Urinary bladder (tissue), 4 donors: ENCODE measurements around the gene PRRC2C. TPM values are rescaled to one million over a fixed set of nuclear protein-coding genes. Genes with fewer than 3 reads are reported as not detected.
A peak's percentile ranks its signal among the peaks of the same experiment; 100 is the strongest.

ENCODE experiments used
- DNase-seq: peaks from one replicate; pipeline ENCODE4 v3.0.0-alpha.2; 2015; ENCODE audit errors: extremely low spot score
- H3K27ac ChIP-seq: one replicate; pipeline ENCODE4 v1.5.1; 2013; ENCODE audit warnings: low read depth, mild to moderate bottlenecking, moderate library complexity
- H3K36me3 ChIP-seq: one replicate; pipeline ENCODE4 v1.6.1; 2013; ENCODE audit warnings: mild to moderate bottlenecking, moderate library complexity; ENCODE audit not compliant: insufficient read depth
- H3K4me1 ChIP-seq: one replicate; pipeline ENCODE4 v1.6.1; 2013; ENCODE audit warnings: mild to moderate bottlenecking, moderate library complexity; ENCODE audit not compliant: insufficient read depth
- H3K4me3 ChIP-seq: one replicate; pipeline ENCODE4 v1.5.1; 2013; ENCODE audit warnings: low read depth, low read length
- WGBS: extraction: QIAGEN DNeasy Blood & Tissue Kit; methylation state at CpG from one replicate; pipeline ENCODE4 v1.1.7; 2013; 5-methylcytosine and 5-hydroxymethylcytosine counted together
- polyA plus RNA-seq: library from polyadenylated mRNA; stranded (reverse); fragments of 200-250 nt; gene quantifications from one replicate; pipeline ENCODE4 v1.2.3, GENCODE V29; 2013
- total RNA-seq: library from RNA; depleted of rRNA; stranded (reverse); fragments of >200 nt; gene quantifications from one replicate; pipeline ENCODE4 v1.2.3, GENCODE V29; 2014
- donor health status: healthy with polysubstance abuse.
- donor health status: healthy.

PRRC2C gene
- total and polyA plus RNA-seq, 2 donors = 36.5 to 69.9 TPM

DNA sequence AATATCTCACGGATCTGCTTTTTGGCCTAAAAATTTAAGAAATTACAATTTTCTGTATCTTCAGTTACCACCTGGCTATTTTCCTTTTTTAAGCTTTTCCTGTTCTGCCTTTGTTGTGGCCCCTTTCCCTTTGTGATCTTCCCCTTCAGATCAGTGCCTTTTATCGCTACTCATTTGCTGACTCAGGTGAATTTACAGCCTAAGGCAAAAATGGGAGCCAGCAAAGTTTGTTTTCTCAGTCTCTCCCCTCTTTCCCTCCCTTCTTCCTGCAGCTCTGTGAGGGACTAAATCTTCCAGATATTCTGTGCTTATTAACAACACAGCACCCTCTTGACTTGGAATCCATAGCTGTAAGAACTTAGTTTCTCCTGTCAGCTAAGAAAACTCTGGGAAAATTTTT lies 5.3 kb upstream of the PRRC2C start:
- no peak for DNase-seq
- no peak overlapping the region for H3K27ac ChIP-seq
- 65% methylated on average over 2 of the region's 2 CpGs for WGBS
- no peaks in the 10 kb centered on the region for H3K4me1 ChIP-seq
- no peak overlapping the region for H3K4me3 ChIP-seq
- no peaks in the 10 kb centered on the region for H3K36me3 ChIP-seq

DNA sequence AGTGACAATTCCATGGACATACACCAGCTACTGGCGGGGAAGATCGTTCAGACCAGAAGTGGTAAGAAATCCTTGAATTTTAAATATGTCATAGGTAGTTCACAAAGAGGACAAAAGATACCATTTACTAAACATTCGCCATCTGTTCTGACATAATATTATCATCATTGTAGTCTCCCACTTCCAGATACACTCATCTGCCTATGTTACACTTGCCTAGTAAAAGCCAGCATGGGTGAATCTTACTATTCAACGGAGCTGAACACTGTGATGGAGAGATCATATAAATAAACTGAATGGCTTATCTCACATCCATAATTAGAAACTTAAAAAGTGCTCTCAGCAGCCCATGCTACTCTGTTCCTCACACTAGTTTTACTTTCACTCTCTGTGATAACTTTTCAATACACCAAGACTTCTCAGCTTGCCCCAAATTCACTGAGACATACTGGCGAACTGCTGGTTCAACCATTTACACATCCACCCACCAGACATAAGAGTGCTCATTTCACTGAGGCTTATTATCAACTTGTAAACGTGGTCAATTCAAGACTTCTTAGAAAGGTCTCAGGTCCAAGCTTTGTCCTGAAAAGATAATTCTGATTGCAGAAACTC lies 463 bp upstream of the PRRC2C start:
- H3K27ac ChIP-seq = peak overlapping the region; percentile 67
- peak overlapping the region; percentile 81 for H3K4me3 ChIP-seq
- H3K36me3 ChIP-seq = no peaks in the 10 kb centered on the region
- 11% methylated on average over 6 of the region's 6 CpGs for WGBS
- DNase-seq = no peak
- peaks cover 4% of the 10 kb centered on the region for H3K4me1 ChIP-seq

DNA sequence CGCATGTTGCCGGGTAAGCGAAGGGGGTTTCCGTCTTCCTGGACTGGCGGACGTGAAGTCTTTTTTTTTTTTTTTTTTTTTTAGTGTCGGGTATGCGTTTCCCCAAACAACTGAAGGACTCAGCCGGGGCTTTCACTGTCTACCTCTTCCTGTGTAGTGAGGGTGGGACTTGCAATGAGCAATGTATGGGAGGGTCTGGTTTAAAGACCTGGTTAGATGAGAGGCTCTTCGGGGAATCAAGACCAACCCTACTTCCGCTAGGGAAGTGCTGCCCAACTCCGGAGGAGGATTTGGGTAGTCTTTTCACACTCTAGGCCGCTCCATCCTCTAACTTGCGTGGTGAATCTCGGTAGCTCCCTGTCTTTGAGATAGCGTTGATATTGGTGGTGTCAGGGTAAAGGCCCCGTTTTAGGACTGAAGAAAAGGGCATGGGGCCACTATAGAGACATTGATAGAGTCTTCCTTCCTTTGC lies 754 bp downstream of the PRRC2C start:
- H3K27ac ChIP-seq = peak overlapping the region; percentile 99
- H3K36me3 ChIP-seq = no peaks in the 10 kb centered on the region
- peaks cover 4% of the 10 kb centered on the region for H3K4me1 ChIP-seq
- peak; percentile 48 for DNase-seq
- peak overlapping the region; percentile 81 for H3K4me3 ChIP-seq
- WGBS = under 1% methylated on average over 17 of the region's 17 CpGs

DNA sequence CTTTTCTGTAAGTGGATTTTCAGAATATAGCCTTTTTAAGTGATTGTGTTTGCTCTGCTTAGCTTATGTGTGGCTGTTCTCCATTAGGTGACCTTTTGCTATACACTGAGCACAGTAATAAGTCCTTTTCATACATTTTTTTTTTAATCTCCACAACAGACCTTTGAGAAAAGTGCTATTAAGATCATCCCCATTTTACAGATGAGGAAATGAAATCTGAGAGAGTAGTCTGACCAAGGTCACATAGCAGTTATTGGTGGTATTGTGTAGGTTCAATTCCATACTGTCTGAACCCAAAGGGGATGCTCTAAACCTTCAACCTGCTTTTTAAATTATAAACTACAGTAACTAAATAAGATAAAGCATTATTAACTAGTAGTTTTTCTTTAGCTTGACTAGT lies 1.7 kb downstream of the PRRC2C start:
- H3K4me1 ChIP-seq = peaks cover 4% of the 10 kb centered on the region
- peak overlapping the region; percentile 81 for H3K4me3 ChIP-seq
- no peak for DNase-seq
- H3K27ac ChIP-seq = no peak overlapping the region
- no peaks in the 10 kb centered on the region for H3K36me3 ChIP-seq

DNA sequence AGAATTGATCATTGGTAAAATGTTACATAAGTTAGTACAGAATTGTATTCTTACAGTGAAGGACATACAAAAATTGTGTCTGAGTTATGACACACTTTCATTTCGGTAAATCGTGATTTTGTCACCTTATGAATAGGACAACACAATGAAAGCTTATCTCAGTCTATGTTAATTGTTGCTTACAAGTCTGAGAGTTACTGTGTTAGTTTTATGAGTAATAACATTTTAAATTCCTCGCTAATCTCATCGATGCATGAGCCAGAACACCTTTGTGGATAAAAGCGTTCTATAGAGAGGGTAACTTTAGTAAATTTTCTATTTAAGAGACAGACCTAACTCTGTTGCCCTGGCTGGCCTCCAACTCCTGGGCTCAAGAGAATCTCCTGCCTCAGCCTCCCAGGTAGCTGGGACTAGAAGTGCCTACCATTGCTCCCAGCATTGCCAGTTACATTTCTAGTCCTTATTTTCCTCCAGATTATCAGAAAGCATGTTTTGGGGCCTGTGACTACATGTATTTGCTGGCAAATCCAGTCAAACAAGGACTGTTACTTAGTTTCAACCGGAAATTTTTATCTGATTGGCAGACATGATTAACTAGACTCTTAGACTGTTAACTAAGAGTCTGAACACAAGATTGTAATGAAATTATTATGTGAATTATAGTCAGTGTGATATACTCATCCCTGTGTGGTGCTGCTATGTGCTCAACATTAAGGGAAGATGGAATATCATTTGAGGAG lies 3.0 kb downstream of the PRRC2C start:
- 68% methylated on average over 6 of the region's 6 CpGs for WGBS
- Histone ChIP-seq H3K4me1 (peaks cover 4% of the 10 kb centered on the region), H3K27ac (no peak overlapping the region), H3K36me3 (no peaks in the 10 kb centered on the region), H3K4me3 (peak overlapping the region; percentile 11)
- DNase-seq = no peak

DNA sequence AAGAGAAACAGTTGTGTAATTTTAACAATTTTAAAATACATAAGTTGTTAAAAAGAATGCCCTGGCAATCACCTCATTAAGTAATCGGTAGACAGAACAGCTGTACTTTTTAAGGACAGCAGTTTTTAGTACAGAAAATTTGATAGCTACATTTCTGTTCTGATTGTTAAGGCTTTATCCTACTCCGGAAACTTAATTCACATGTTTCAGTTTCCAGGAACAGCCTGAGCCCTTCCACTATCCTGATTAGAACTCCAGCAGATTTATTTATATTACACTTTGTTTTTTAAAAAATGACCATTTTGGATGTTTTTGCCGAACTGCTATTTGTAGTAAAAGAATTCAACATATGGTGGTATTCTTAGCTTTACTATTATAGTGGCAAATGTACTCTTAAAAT lies 8.7 kb downstream of the PRRC2C start:
- no peaks in the 10 kb centered on the region for H3K4me1 ChIP-seq

DNA sequence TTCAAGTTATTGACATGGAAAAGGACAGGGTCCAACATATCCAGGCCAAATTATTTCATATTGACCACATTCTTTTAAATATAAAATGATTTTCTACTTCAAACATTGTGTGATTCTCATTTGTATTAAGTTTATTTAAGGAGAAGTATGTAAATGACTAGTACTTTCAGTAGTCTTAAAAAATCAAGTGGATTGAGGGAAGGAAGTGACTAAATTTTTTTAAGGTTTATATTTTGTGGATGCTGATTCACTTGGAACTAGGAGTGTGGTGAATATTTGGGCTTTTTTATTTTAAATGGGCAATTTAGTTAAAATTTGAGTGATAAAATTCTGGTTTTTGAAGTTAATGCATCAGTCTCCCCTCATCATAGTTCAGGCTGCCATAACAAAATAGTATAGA lies 10.1 kb downstream of the PRRC2C start:
- H3K4me1 ChIP-seq = no peaks in the 10 kb centered on the region
- H3K27ac ChIP-seq = no peak overlapping the region
- H3K4me3 ChIP-seq = no peak overlapping the region
- H3K36me3 ChIP-seq = no peaks in the 10 kb centered on the region
- DNase-seq = no peak

More for the DNA sequence above, 8.7 kb downstream of the PRRC2C start:
- Histone ChIP-seq H3K27ac (no peak overlapping the region), H3K36me3 (no peaks in the 10 kb centered on the region), H3K4me3 (no peak overlapping the region)
- DNase-seq = no peak
- 34% methylated on average over 3 of the region's 3 CpGs for WGBS

DNA sequence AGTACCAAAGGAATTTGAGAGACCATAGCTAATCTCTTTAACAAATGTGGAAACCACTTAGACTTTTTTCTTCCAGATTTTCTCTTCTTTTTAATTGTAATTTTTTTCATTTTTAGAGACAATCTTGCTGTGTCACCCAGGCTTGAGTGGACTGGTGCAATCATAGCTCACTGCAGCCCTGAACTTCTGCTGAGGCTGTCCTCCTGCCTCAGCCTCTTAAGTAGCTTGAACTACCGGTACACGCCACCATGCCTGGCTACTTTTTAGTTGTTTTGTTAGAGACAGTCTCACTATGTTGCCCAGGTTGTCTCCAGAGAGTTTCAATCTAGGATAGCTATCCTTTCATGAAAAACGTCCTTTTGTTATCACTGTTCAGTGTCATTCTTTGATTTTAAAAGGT lies 15.0 kb downstream of the PRRC2C start:
- Histone ChIP-seq H3K36me3 (peaks cover 2% of the 10 kb centered on the region), H3K4me3 (no peak overlapping the region), H3K4me1 (peaks cover 2% of the 10 kb centered on the region), H3K27ac (no peak overlapping the region)
- WGBS = 83% methylated on average over 3 of the region's 3 CpGs
- no peak for DNase-seq

DNA sequence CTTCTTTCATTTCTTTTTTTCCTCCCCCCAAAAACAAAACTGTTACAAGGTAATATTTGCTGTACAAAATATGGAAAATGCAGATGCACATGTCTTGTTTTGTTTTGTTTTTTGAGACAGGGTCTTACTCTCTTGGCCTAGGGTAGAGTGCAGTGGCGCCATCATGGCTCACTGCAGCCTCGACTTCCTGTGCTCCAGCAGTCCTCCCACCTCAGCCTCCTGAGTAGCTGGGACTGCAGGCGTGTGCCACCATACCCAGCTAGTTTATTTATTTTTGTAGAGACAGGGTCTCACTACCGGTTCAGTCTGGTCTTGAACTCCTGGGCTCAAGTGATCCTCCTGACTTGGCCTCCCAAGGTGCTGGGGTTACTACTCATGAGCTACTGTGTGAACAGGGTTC lies 15.5 kb downstream of the PRRC2C start:
- DNase-seq = no peak
- peaks cover 2% of the 10 kb centered on the region for H3K4me1 ChIP-seq
- H3K4me3 ChIP-seq = no peak overlapping the region
- 97% methylated on average over 4 of the region's 4 CpGs for WGBS
- H3K27ac ChIP-seq = no peak overlapping the region
- H3K36me3 ChIP-seq = peaks cover 2% of the 10 kb centered on the region

DNA sequence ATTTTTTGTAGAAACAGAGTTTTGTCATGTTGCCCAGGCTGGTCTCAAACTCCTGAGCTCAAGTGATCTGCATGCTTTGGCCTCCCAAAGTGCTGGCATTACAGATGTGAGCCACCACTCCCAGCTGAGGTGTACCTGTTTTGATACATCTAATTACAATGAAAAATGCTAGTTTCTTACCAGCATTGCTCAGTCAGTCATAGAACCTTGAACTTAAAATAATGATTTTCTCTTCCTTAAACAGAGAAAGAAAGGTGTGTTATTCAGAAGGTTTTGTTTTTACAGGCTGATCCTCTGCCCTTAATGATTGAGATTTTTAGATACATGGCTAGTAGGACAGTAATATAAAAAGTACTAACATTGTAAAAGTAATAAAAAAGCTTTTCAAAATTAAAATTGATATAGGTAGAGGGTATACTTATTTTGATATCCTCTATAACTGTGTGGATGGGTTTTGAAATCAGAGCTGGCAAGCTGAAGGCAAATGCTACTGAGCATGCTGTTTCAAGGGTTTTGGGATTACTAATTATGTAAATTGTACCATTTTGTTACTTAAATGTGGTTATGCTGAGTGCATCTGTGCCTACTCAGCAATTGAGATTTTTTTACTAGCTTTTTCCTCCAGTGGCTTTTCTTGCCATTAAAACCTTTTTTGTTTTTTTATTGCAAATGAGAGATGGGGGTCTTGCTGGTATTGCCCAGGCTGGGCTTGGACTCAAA lies 16.1 kb downstream of the PRRC2C start:
- peaks cover 2% of the 10 kb centered on the region for H3K4me1 ChIP-seq
- DNase-seq = no peak
- peaks cover 2% of the 10 kb centered on the region for H3K36me3 ChIP-seq

DNA sequence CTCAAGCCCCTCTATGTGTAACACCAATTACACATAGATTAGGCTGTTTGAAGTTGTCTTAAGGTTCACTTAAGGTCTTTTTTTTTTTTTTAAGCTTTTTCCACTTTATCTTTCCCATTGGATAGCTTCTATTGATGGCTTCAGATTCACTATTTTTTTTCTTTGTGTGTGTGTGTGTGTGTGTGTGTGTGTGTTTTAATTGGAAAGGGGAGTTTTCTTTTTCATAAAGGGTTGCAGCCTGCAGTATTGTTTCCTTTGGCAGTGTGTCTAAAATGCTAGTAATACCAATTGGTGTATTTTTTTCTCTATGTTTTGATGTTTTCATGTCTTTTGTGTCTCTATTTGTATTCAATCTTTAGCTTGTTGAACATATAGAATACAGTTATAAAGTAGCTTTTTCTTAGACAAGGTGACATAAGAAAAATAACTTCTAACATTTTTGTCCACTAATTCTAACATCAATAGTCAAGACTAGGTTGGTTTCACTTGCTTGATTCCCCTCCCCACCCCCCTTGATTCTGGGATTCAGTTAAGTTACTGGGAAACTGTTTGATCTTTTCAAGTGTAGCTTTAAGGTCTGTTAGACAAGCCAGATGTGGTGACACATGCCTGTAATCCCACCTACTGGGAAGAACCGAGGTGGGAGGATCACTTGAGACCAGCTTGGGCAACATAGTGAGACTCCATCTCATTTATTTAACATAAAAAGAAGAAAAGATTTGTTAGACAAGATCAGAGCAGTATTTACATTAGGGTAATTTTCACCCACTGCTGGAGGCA lies 21.4 kb downstream of the PRRC2C start:
- H3K4me1 ChIP-seq = peaks cover 2% of the 10 kb centered on the region
- H3K27ac ChIP-seq = no peak overlapping the region
- DNase-seq = no peak
- H3K36me3 ChIP-seq = peaks cover 2% of the 10 kb centered on the region
- 31% methylated on average over 1 of the region's 1 CpG for WGBS
- no peak overlapping the region for H3K4me3 ChIP-seq

More for the DNA sequence above, 16.1 kb downstream of the PRRC2C start:
- Histone ChIP-seq H3K4me3 (no peak overlapping the region), H3K27ac (no peak overlapping the region)

DNA sequence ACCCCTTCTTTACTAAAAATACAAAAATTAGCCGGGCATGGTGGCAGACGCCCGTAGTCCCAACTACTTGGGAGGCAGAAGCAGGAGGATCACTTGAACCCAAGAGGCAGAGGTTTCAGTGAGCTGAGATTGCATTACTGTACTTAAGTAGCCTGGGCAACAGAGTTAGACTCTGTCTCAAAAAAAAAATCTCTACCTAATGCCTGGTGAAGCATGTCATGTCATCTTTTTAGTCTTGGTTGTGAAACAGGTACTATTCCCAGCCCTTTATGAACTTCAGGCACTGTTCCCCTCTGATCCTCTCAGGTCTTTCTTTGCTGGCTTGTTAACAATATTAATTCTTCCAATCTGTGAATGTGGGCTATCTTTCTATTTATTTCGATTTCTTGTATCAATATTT lies 22.1 kb downstream of the PRRC2C start:
- no peak overlapping the region for H3K4me3 ChIP-seq
- 94% methylated on average over 4 of the region's 4 CpGs for WGBS
- H3K4me1 ChIP-seq = no peaks in the 10 kb centered on the region
- DNase-seq = no peak
- peaks cover 2% of the 10 kb centered on the region for H3K36me3 ChIP-seq
- no peak overlapping the region for H3K27ac ChIP-seq

DNA sequence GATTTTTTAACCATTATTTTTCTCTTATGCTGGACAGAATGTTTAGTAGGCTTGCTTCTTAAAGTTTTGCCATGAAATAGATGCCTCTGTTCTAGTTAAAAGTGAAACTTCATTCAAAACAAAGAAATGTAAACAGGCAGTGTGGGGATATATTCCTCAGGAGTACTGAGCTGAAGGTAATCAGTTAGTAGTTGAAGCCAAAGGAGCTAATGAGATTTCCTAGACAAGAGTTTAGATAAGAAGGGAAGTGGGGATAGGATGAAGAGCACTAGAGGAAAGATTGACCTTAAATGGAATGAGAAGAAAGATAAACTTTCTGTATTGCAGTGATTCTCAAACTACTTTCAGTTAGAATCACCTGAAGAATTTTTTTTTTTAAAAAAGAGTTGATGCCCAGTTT lies 23.9 kb downstream of the PRRC2C start:
- DNase-seq = no peak
- Histone ChIP-seq H3K27ac (no peak overlapping the region), H3K36me3 (no peaks in the 10 kb centered on the region), H3K4me1 (no peaks in the 10 kb centered on the region), H3K4me3 (no peak overlapping the region)
